NCI-H2107 (cell line): ENCODE data around the gene LGR6.
"Not testable (repeated sequence)": the region's sequence is repeated elsewhere in the genome, so short reads cannot be mapped to it uniquely, and the experiment has no call there.

Experiments used
- DNase-seq: peaks from one replicate; lab custom pipeline; 2025; lab: John Stamatoyannopoulos, UW

Gene LGR6, protein sequence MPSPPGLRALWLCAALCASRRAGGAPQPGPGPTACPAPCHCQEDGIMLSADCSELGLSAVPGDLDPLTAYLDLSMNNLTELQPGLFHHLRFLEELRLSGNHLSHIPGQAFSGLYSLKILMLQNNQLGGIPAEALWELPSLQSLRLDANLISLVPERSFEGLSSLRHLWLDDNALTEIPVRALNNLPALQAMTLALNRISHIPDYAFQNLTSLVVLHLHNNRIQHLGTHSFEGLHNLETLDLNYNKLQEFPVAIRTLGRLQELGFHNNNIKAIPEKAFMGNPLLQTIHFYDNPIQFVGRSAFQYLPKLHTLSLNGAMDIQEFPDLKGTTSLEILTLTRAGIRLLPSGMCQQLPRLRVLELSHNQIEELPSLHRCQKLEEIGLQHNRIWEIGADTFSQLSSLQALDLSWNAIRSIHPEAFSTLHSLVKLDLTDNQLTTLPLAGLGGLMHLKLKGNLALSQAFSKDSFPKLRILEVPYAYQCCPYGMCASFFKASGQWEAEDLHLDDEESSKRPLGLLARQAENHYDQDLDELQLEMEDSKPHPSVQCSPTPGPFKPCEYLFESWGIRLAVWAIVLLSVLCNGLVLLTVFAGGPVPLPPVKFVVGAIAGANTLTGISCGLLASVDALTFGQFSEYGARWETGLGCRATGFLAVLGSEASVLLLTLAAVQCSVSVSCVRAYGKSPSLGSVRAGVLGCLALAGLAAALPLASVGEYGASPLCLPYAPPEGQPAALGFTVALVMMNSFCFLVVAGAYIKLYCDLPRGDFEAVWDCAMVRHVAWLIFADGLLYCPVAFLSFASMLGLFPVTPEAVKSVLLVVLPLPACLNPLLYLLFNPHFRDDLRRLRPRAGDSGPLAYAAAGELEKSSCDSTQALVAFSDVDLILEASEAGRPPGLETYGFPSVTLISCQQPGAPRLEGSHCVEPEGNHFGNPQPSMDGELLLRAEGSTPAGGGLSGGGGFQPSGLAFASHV

DNA sequence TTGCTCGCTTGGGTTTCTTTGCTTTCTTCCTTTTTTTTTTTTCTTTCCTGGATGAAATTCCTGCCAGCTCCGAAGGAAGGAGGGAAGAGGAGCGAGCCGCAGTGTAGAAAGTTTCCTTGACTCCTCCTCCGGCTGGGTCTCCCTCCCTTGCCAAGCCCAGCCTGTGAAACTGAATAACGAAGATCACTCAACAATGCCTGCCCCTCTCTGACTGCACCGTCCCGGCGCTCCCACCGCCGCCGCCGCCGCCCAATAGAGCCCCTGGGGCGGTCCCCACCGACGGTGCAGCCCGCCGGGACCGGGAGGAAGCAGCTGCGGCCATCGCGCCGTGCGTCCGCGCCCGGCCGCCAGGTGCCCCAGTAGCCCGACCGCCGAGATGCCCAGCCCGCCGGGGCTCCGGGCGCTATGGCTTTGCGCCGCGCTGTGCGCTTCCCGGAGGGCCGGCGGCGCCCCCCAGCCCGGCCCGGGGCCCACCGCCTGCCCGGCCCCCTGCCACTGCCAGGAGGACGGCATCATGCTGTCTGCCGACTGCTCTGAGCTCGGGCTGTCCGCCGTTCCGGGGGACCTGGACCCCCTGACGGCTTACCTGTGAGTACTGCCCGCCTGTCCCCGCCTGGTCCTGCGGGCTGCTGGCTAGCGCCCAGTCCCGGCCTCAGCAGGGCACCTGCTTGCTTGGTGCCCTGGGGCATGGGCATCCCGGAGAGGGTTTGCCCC, at the start of gene LGR6:
Gene LGR6 (plus strand): TSS at position 186 of the 714 bp plus-strand sequence. CDS start 191 bp downstream, at position 377.
- no peak for DNase-seq

DNA sequence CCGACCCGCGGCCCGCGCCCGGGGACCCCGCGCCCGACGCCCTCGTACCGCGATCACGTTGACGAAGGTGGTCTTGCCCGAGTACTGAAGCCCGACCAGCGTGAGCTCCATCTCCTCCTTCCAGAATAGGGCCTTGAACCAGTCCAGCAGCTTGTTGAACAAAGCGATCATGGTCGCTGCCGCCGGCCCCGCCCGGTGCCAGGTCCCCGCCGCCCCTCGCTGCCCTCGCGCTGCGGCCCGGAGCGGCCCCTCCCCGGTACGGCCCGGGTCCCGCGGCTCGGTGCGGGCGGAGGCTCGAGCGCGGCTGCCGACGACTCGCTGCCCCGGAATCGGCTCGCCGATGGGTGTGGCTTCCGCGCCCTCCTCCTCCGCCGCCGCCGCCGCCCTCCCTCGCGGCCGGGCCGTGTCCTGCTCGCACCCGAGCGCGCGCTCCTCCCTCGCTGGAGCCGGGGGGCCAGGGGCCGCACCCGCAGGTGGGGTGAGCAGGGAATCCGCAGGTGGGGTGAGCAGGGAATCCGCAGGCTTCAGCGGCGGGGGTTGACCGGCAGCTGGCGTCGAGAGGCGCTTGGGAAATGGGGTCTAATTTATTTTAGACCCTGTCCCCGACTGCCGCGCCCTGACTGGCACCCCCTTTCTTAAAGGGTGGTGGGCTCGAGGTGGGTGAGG, 49.1 kb upstream of the LGR6 start, which contains the start of gene ARL8A:
Gene ARL8A (minus strand): TSS at position 336 of the 666 bp plus-strand sequence. CDS start 165 bp downstream, at position 171.
- peak; percentile 75 for DNase-seq

DNA sequence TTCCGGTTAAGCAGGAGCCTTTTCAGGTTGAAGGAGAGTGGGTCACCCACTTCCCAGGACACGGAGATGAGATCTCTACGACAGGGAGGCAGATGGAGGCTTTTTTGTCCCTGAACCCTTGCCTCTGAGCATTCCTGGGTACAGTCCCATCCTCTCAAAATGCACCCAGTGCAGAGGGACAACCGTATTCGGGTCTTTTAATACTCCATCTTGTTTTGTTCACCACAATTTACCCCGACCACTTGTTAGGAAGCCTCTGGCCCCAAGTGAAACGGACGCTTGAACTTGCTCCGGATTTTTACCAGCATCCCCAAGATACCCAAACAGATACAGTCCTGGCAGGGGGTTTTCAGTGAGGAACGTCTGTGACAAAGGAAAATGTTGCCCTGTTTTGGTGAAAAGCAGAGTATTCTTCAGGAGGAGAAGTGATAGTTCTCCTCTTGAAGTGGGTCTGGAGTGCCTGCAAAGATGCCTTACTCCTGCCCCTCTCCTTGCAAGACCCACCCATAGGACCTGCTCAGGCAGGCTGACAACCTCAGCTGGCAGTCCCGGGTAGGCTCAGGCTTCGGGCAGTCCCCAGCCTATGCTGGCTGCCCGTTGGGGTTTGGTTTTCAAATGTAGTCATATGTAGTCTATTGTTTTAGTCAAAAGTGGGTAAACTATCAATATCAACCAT, 48.4 kb upstream of the LGR6 start:
- no peak for DNase-seq

DNA sequence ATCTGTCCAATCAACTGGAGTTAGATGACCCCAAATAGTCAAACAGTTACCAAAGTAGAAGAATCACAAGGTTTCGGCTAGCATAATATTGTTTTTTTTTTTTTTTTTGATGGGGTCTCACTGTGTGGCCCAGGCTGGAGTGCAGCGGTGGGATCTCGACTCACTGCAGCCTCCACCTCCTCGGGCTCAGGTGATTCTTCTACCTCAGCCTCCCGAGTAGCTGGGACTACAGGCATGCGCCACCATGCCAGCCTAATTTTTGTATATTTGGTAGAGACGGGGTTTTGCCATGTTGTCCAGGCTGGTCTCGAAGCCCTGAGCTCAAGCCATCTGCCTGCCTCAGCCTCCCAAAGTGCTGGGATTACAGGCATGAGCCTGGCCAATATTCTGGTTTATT, 47.9 kb upstream of the LGR6 start:
- not testable (repeated sequence) for DNase-seq

DNA sequence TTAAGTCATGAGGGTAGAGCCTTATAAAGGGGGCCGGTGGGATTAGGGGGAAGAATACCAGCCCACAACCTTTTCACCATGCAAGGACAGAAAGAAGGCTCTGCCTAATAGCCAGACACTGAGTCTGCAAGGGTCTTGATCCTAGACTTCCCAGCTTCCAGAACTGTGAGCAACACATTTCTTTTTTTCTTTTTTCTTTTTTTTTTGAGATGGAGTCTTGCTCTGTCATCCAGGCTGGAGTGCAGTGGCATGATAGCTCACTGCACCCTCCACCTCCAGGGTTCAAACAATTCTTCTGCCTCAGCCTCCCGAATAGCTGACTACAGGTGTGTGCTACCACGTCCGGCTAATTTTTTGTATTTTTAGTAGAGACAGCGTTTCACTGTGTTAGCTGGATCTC, 47.3 kb upstream of the LGR6 start:
- no peak for DNase-seq

DNA sequence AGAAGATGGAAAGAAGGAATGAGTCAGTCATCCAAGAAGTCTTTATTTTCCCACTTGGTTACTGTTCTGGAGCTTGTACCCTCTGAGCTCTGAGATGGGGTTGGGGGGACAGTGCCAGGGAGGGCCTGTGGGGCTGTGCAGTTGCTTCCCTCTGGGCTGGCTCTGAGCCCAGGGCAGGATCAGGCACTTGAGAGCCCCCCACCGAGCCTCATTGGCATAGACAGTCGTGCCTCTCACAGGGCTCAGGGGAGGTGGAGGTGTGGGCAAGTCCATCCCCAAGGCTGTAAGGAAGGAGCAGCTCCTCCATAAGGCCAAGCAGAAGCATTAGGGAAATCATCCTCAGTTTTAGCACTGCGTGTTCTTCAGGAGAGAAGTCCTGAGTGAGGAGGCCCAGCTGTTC, 46.6 kb upstream of the LGR6 start:
- DNase-seq, result no peak

DNA sequence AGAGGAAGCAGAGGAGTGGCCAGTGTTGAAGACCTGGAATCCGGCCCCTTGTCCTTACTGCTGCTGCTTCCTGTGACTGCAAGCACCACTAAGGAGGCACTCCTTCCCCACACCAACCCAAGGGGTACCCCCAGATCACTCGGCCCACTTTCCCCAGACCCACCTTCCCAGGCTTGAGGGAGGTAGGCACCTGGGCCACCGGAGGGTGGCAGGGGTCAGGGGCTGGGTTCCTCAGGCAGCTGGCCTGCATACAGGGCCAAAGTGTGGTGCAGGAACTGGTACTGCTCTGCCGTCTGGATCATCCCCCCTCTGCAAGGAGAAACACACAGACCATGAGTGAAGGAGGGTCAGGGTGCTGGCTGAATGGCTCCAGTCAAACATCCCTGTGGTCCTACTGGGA, 45.2 kb upstream of the LGR6 start:
- no peak for DNase-seq

DNA sequence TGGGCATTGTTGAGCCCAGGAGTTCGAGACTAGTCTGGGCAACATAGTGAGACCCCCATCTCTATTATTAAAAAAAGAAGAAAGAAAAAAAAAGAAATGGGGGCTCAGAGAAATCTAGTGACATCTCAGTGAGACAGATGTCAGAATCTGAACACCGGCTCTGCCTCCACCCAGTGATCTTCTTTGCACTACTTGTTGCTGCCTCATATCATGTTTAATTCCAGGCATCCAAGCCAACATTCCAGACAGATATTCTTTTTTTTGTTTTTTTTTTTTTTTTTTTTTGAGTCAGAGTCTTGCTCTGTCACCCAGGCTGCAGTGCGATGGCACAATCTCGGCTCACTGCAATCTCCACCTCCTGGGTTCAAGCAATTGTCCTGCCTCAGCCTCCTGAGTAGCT, 44.0 kb upstream of the LGR6 start:
- no peak for DNase-seq

DNA sequence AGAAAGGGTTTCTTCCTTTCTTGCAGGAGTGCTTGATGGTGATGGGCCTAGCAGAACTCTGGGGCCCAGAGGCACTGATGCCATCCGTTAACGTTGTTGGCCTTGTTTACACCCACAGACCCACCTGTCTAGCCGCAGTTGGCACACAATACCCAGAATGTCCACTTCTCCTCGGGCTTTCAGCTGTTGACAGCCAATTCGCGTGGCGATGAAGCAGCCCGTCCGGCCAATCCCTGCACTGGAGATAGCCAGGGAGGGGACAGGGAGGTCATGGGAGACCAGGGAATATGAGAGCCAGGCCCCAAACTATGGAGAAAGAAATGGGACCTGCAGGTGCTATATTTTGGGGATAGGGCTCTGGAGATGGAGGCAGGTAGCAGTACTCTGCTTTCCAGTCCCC, 43.4 kb upstream of the LGR6 start:
- no peak for DNase-seq

DNA sequence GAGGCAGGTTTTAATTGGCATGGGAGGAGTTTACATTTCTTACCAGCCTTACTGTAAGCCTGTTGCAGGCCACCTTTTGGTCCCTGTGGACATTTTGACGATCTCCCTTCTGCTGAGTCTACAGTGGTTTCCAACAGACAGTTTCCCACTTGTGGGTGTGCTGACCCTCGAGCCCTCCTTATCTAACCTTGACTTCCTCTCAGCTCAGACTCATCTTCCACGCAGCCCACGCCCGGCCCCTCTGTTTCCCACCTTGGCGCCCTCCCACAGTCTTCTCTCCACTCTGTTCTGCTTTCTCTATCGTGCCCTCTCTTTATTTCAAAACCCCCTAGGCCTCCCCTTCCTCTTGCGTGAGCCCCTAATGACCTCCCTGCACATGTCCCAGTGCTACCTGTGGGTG, 43.0 kb upstream of the LGR6 start:
- DNase-seq, result no peak

DNA sequence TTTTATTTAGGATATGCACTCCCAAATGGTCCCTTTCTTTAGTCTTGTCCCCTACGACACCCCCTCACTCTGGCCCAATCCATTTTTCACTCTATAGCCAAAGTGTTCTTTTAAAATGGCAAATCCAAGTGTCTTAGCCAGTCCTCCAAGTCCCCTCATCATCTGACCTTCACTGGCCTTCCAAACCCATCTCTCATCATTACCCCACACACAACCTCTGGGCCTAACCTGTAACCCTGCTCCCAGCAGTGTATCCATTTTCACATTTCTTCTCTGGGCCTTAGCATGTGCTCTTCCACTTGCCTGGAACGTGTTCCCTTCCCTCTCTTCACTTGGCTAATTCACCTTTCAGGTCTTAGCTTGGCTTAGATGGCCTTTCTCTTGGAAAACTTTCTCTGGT, 42.6 kb upstream of the LGR6 start:
- DNase-seq, result no peak

DNA sequence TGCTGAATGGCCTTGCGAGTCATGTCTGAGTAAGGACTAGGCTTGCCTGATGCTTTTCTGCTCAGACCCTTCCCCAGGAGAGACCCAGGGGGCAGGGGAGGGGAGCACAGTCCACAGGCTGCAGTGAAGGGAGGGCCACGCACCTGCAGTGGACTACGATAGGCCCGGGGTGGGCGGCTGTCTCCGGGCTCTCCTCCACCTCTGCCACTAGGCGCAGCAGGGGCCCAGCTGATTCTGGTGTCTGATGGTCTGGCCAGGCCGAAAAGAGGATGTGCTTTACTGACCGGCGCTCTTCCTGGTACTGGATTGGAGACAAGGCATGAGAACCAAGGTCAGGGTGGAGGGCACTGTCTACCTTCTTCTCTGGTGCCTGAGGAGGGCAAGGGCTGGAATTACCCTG, 41.2 kb upstream of the LGR6 start:
- no peak for DNase-seq

DNA sequence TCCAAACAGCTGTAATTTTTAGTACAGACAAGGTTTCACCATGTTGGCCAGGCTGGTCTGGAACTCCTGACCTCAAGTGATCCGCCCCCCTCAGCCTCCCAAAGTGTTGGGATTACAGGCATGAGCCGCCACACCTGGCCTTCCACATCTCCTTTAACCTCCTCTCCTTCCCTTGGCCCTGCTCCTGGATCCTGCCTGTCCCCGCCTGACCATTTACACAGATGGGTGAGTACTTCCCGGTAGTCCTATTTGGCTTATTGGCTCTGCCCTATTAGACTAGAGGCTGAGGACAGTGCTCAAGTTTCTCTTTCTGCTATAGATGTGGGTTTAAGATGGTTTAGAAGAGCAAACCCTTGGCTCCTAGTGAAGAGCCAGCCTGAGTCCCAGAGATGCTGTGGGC, 40.3 kb upstream of the LGR6 start:
- no peak for DNase-seq

DNA sequence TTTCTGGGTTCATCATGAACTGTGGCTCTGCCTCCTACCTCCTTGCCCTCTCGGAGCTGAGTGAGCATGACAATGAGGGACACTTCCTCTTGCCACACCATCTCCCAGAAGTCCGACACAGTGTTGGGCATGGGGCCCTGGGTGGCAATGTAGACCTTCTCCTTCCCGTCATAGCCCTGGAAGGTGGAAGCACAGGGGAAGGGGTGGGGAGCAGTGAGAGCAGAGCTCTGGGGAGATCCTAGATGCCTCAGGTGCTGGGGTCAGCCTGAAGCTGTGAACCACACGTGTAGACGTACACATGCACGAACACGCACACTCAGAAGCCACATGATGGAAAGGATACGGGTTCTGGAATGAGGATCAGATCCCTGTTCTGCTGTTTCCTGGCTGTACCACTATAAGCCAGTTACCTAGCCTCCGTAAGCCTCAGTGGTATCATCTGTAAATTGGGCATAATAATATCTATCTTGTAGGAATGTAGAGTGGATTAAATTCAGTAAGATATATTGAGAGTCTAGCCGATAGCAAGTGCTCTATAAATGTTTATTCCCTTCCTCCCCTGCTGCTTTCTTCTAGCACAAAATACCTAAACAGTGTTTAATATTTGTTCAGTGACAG, 39.3 kb upstream of the LGR6 start:
- no peak for DNase-seq

DNA sequence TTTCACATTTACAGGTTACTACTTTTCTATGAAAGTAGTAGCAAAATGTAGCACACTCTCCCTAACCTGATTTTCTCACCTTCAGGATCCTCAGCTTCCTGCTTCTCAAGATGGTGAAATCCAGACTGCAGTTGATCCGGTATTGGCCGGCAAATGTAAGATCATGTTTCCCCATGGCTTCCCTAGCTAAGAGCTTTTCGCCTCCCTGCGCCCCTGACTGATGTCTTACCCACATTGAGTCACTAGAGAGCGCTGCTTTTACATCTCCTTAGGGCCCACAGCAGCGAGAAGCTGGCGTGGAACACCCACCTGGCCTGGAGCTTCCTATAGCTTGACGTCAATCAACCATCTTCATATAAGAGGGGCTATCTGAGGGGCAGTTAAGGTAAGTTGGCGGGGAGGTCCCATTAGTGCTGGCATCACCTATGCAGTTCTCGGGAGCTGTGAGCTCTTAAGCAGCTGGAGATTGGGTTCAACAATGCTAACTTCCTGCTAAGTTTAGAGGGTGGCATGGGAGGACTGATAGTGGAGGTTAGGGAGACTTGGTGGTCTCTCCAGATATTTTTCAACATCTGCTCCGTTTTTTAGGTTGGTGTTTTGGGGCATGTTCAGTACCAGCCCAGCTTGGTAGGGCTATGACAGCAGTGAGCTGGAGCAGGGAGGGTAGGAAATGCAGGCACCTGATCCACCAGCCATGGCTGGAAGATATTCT, 38.7 kb upstream of the LGR6 start:
- peak; percentile 89 for DNase-seq

DNA sequence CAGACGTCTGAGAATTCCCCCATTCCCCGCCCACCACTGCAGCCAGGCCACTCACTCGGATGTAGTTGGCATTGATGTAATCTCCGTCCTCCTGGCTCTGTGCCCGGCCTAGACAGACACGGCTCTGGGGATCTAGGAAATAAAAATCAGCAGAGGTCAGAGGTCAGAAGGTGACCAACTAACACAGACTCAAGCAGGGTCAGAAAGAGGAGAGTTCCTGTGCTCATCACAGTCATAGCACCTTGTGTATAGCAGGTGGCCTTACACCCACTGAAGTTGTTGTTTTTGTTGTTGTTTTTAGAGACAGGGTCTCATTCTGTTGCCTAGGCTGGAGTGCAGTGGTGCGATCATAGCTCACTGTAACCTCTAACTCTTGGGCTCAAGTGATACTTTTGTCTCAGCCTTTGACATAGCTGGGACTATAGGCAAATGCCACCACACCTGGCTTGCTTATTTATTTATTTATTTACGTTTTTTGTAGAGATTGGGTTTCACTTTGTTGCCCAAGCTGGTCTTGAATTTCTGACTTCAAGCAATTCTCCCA, 38.0 kb upstream of the LGR6 start:
- DNase-seq, result no peak

DNA sequence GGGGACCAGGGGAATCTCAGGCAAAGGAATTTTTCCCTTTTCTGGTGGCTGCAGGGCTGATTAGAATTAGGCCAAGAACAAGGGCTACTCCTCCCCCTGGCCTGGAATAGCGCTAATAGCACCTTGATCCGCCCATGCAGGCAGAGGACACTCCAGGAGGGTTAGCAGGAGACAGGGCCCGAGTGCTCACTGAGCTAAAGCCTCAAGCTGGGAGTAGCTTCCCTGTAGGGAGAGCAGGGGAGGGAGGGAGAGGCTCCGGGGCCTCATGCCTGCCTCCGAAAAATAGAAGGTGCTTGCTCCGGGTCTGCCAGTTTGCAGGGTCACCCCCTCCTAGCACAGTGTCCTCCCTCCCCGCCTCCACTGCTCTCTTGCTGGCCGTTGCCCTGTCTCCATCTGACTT, 37.0 kb upstream of the LGR6 start:
- DNase-seq, result no peak

DNA sequence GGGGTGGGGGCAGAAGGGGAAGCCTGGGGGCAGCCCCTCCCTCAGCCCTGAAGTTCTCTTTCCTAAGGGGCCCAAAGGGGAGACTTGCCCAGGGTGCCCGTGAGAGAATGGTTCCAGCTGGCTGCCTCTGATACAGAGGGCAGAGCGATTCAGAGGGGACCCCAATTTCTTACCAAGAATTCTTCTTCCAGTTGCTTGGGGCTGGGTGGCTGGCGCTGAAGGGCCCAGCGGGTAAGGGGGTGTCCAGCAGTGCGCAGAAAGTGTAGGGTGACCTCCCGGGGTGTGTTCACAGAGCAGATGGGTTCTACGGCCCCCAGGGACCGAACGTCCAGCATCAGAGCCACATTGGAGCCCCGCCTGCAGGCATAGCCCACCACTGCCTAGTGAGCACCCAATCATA, 35.7 kb upstream of the LGR6 start:
- DNase-seq, result no peak

DNA sequence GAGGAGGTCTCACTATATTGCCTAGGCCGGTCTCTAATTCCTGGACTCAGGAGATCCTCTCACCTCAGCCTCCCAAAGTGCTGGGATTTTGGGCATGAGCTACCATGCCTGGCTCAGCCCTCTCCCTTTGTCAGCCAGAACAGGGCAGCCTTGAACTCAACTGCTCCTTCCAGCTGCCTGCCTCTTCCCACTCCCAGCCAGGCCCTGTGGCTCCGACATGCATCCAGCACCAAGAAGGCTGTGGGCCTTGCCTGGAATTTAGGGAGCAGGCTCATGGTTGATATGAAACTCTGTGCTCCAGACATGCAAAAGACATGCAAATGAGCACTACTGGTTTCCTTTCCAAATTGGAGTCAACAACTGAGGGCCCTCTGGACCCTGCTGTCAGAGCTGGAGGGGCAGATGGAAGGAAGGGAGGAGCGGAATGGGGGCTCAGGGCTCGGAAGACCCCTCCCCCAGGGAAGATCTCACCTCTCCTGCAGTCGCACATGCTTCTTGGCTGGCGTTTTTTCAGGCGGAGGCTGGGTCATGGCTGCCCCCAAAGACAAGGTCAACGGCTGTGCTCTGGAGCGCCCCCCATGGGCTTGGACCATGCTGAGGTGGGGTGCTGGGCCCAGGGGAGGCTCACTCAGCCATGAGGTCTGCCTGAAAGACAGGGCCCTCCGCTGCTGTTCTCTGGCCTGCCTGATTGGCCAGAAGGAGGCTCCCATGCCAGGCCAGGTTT, 34.6 kb upstream of the LGR6 start:
- no peak for DNase-seq
